Panc1 (cell line): Measurements from ENCODE around the gene HOMER2. TPM values are rescaled to one million over a fixed set of nuclear protein-coding genes. Genes with fewer than 3 reads are reported as not detected.
"Not testable (repeated sequence)": the region's sequence is repeated elsewhere in the genome, so short reads cannot be mapped to it uniquely, and the experiment has no call there.

Source experiments
- ATAC-seq: fragments of 200-7000 bp; cut with Tn5 transposase; 2 replicates; pipeline ENCODE4 v1.9.1; 2020; ENCODE audit warnings: mild to moderate bottlenecking, moderate library complexity
- BruUV-seq: library from RNA; stranded (reverse); fragments of 400-500 nt; replicated peaks from 2 replicates; lab custom pipeline; 2021; lab: Mats Ljungman, UMichigan
- CTCF ChIA-PET: fragments of 300-600 bp; sonication (Branson Sonifier 250); formaldehyde crosslinking; loops from one replicate; lab custom pipeline; 2022; ENCODE audit warnings: antibody characterized with exemption; lab: Charles Lee
- POLR2A ChIA-PET: fragments of 300-600 bp; sonication (Branson Sonifier 250); formaldehyde crosslinking; loops from one replicate; lab custom pipeline; 2022; ENCODE audit warnings: antibody characterized with exemption; lab: Charles Lee
- DNase-seq: peaks from one replicate; pipeline ENCODE4 v3.0.0-alpha.2; 2010; ENCODE audit warnings: low read depth, low spot score
- H3K27ac ChIP-seq: 2 replicates; pipeline ENCODE4 v1.5.1; 2011; ENCODE audit warnings: mild to moderate bottlenecking, low read length, inconsistent platforms
- H3K27me3 ChIP-seq: fragments of 200-500 bp; sonication (Bioruptor generic); 2 replicates; pipeline ENCODE4 v1.6.0; 2014; ENCODE audit warnings: low read length, inconsistent platforms; ENCODE audit not compliant: control insufficient read depth, insufficient read depth
- H3K36me3 ChIP-seq: fragments of 200-500 bp; sonication (Bioruptor generic); 2 replicates; pipeline ENCODE4 v1.5.1; 2014; ENCODE audit warnings: inconsistent platforms, mild to moderate bottlenecking, low read length, moderate library complexity; ENCODE audit not compliant: control insufficient read depth, insufficient read depth
- H3K4me1 ChIP-seq: 2 replicates; pipeline ENCODE4 v1.5.1; 2011; ENCODE audit warnings: inconsistent platforms, mild to moderate bottlenecking, low read length, moderate library complexity; ENCODE audit not compliant: control insufficient read depth, insufficient read depth
- H3K4me3 ChIP-seq, 2 experiments: 2 replicates each; pipeline ENCODE4 v1.5.1; 2011 to 2012; ENCODE audit warnings: low read depth in 2 of 2, low read length in 2 of 2, mild to moderate bottlenecking in 2 of 2, inconsistent platforms in 1 of 2, moderate library complexity in 1 of 2
- H3K9me3 ChIP-seq: fragments of 200-500 bp; sonication (Bioruptor generic); 2 replicates; pipeline ENCODE4 v1.5.1; 2014; ENCODE audit warnings: low read depth, mild to moderate bottlenecking, inconsistent platforms, low read length, moderate library complexity; ENCODE audit not compliant: control insufficient read depth, insufficient read depth
- POLR2AphosphoS5 ChIP-seq: IDR thresholded peaks from 2 replicates; pipeline ENCODE4 v1.6.1; 2012; ENCODE audit warnings: mild to moderate bottlenecking, low read depth, low read length, moderate library complexity
- REST ChIP-seq, 2 experiments: IDR thresholded peaks; 2 replicates each; pipeline ENCODE4 v1.6.1; 2011 to 2012; ENCODE audit warnings: low read depth in 2 of 2, control low read depth in 1 of 2, low read length in 1 of 2, mild to moderate bottlenecking in 1 of 2, moderate library complexity in 1 of 2; ENCODE audit not compliant: insufficient read depth in 1 of 2
- SIN3A ChIP-seq: IDR thresholded peaks from 2 replicates; pipeline ENCODE4 v1.6.1; 2012; ENCODE audit warnings: low read depth, mild to moderate bottlenecking, low read length, moderate library complexity, borderline replicate concordance; ENCODE audit not compliant: insufficient read depth
- TCF7L2 ChIP-seq: IDR thresholded peaks from 2 replicates; pipeline ENCODE4 v1.6.1; 2011; ENCODE audit warnings: mild to moderate bottlenecking, low read depth, low read length, inconsistent platforms
- in situ Hi-C: cut with HindIII; loops from 2 replicates; pipeline ENCODE4 v1.10.0; 2016; ENCODE audit warnings: low sequenced_read_pairs, low pct_unique_long_range_greater_than_20kb
- intact Hi-C: fragments of 100-400 bp; cut with micrococcal nuclease; formaldehyde crosslinking; loops from one replicate; pipeline ENCODE4 v1.10.0; 2022; ENCODE audit not compliant: unreplicated experiment
- total RNA-seq: library from RNA; stranded (reverse); gene quantifications from one replicate; pipeline ENCODE4 v1.2.1, GENCODE V29; 2021; ENCODE audit not compliant: unreplicated experiment
- TF ChIP-seq, protein P1 (sequence below): fragments of 450-650 bp; IDR thresholded peaks from 2 replicates; pipeline ENCODE4 v1.5.1; 2017; ENCODE audit warnings: mild to moderate bottlenecking

HOMER2 gene
- total RNA-seq, 1 experiment from 2014 or later: 35.9 TPM

DNA sequence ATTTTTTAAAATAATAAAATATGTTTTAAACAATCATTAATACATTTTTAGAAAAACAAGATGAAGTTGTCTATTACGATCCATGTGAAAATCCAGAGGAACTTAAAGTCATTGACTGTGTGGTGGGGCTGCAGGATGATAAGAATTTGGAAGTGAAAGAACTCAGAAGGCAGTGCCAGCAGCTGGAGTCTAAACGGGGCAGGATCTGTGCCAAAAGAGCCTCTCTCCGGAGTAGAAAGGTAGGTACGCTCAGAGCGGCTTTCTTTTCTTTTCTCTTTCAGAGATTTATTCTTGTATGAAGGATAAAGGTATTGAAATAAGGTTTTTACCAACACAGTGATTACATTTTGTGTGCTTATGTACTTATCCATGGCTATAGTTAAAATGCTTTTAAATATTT lies 129.5 kb downstream of the HOMER2 start:
- Histone ChIP-seq H3K9me3 (no peaks in the 10 kb centered on the region), H3K36me3 (peaks cover 46% of the 10 kb centered on the region), H3K4me1 (no peaks in the 10 kb centered on the region), H3K27ac (no peak overlapping the region), H3K27me3 (no peaks in the 10 kb centered on the region), H3K4me3 (no peak overlapping the region)
- TF ChIP-seq REST (IDR thresholded peaks at IDR 0.05; ENCODE audit: insufficient read depth in 1 of 2, low read depth in 2 of 2, low read length in 1 of 2) (no peak), SIN3A (no peak), POLR2AphosphoS5 (no peak), TCF7L2 (no peak)
- TF ChIP-seq, protein P1, sequence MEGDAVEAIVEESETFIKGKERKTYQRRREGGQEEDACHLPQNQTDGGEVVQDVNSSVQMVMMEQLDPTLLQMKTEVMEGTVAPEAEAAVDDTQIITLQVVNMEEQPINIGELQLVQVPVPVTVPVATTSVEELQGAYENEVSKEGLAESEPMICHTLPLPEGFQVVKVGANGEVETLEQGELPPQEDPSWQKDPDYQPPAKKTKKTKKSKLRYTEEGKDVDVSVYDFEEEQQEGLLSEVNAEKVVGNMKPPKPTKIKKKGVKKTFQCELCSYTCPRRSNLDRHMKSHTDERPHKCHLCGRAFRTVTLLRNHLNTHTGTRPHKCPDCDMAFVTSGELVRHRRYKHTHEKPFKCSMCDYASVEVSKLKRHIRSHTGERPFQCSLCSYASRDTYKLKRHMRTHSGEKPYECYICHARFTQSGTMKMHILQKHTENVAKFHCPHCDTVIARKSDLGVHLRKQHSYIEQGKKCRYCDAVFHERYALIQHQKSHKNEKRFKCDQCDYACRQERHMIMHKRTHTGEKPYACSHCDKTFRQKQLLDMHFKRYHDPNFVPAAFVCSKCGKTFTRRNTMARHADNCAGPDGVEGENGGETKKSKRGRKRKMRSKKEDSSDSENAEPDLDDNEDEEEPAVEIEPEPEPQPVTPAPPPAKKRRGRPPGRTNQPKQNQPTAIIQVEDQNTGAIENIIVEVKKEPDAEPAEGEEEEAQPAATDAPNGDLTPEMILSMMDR: no peak
- ChIA-PET CTCF (no interaction called here), POLR2A (no interaction called here)
- DNase-seq (no peak), ATAC-seq (no peak)
- intact Hi-C loops (no loop called here), in situ Hi-C loops (no loop called here)
- BruUV-seq: no TSS peak

GRCh38 chr15:82821851-82822250 lies 130.7 kb downstream of the HOMER2 start:
- DNase-seq, BruUV-seq, ATAC-seq, H3K27ac ChIP-seq, CTCF ChIA-PET, H3K4me3 ChIP-seq, H3K27me3 ChIP-seq, in situ Hi-C loops, POLR2A ChIA-PET, H3K4me1 ChIP-seq, H3K9me3 ChIP-seq, intact Hi-C loops: not testable (repeated sequence)
- H3K36me3 ChIP-seq: peaks cover 45% of the 10 kb centered on the region

DNA sequence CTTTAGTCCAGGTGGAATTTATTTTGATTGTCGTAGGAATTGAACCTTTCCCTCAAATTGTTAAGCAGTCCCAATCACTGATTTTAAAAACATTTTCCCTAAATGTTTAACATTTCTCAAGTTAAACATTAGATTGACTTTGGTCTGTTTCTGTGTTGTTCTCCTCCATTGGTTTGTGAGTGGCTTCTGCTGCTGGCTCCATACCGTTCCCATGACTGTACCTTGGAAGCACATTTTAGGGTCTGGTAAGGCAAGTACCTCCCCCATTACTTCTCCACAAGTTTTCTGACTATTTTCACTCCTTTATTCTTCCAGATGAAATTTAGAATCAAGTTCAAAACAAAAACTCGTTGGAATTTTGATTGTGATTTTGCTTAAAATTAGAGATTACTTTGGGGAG lies 131.1 kb downstream of the HOMER2 start:
- H3K9me3 ChIP-seq, DNase-seq, in situ Hi-C loops, CTCF ChIA-PET, POLR2A ChIA-PET, H3K27ac ChIP-seq, H3K27me3 ChIP-seq, H3K4me1 ChIP-seq, intact Hi-C loops, ATAC-seq, H3K4me3 ChIP-seq: not testable (repeated sequence)
- peaks cover 44% of the 10 kb centered on the region for H3K36me3 ChIP-seq
- BruUV-seq: TSS peak; percentile 10
